Activated naive CD4-positive, alpha-beta T cell treated with anti-CD3 and anti-CD28 coated beads for 36 hours (primary cell): ENCODE measurements around the gene CDCA4. TPM values are rescaled to one million over a fixed set of nuclear protein-coding genes. Genes with fewer than 3 reads are reported as not detected.

Experiments used
- CTCF ChIA-PET: fragments of 350-600 bp; sonication (Branson Sonifier 250); formaldehyde crosslinking; loops from one replicate; lab custom pipeline; 2021; ENCODE audit warnings: antibody characterized with exemption; lab: Charles Lee
- DNase-seq: peaks from one replicate; pipeline ENCODE4 v3.0.0-alpha.2; 2020
- H3K27ac Mint-ChIP-seq: one replicate; pipeline ENCODE4 v1.8.0; 2021; ENCODE audit warnings: mild to moderate bottlenecking, mixed read lengths
- H3K27me3 Mint-ChIP-seq: one replicate; pipeline ENCODE4 v1.8.0; 2021; ENCODE audit warnings: low read depth, mixed read lengths
- H3K36me3 Mint-ChIP-seq: one replicate; pipeline ENCODE4 v1.8.0; 2021; ENCODE audit warnings: low read depth, mixed read lengths
- H3K4me1 Mint-ChIP-seq: one replicate; pipeline ENCODE4 v1.8.0; 2021; ENCODE audit warnings: low read depth, mixed read lengths
- H3K4me3 Mint-ChIP-seq: one replicate; pipeline ENCODE4 v1.8.0; 2021; ENCODE audit warnings: mild to moderate bottlenecking, moderate library complexity, mixed read lengths
- H3K9me3 Mint-ChIP-seq: one replicate; pipeline ENCODE4 v1.8.0; 2021; ENCODE audit warnings: mixed read lengths
- intact Hi-C: fragments of 100-400 bp; cut with micrococcal nuclease; formaldehyde crosslinking; loops from one replicate; pipeline ENCODE4 v1.15.1; 2023
- total RNA-seq, 2 experiments: library from RNA; stranded (reverse); gene quantifications; one replicate each; pipeline ENCODE4 v1.2.3, GENCODE V29; 2021

CDCA4 gene
- total RNA-seq, 2 experiments from 2014 or later = 59.6 to 60.4 TPM

- CTCF ChIA-PET = interaction anchor here (1.4 kb wide), 1 partner anchor 78 kb away, joined by 3 read pairs; no protein-coding TSS in a partner anchor
- no peaks in the 10 kb centered on the region for H3K4me1 Mint-ChIP-seq
- H3K36me3 Mint-ChIP-seq = no peaks in the 10 kb centered on the region
- peaks cover 16% of the 10 kb centered on the region for H3K27me3 Mint-ChIP-seq
- no peak overlapping the region for H3K27ac Mint-ChIP-seq
- no peak for DNase-seq
- no peaks in the 10 kb centered on the region for H3K9me3 Mint-ChIP-seq
- intact Hi-C loops = no loop called here
- H3K4me3 Mint-ChIP-seq = no peak overlapping the region
Measured at GRCh38 chr14:104966981-104967385, 53.9 kb downstream of the CDCA4 start.

- Mint-ChIP-seq H3K36me3 (no peaks in the 10 kb centered on the region), H3K4me1 (no peaks in the 10 kb centered on the region), H3K27me3 (peaks cover 16% of the 10 kb centered on the region), H3K9me3 (no peaks in the 10 kb centered on the region), H3K27ac (no peak overlapping the region), H3K4me3 (no peak overlapping the region)
- DNase-seq = no peak
- CTCF ChIA-PET = no interaction called here
- intact Hi-C loops = no loop called here
Measured at GRCh38 chr14:104966261-104966865, 54.5 kb downstream of the CDCA4 start.

- intact Hi-C loops = no loop called here
Measured at GRCh38 chr14:104965561-104966231, 55.2 kb downstream of the CDCA4 start.

GRCh38 chr14:104964546-104964945 is 56.3 kb downstream of the CDCA4 start:
- intact Hi-C loops = no loop called here
- CTCF ChIA-PET = interaction anchor here (0.6 to 2.3 kb wide), 3 partner anchors 11 to 81 kb away, joined by 3 to 6 read pairs (median 6); no protein-coding TSS in a partner anchor
- Mint-ChIP-seq H3K27ac (no peak overlapping the region), H3K4me1 (no peaks in the 10 kb centered on the region), H3K9me3 (no peaks in the 10 kb centered on the region), H3K36me3 (no peaks in the 10 kb centered on the region), H3K4me3 (no peak overlapping the region), H3K27me3 (peaks cover 16% of the 10 kb centered on the region)
- DNase-seq = no peak

More at GRCh38 chr14:104965561-104966231, 55.2 kb downstream of the CDCA4 start:
- no peak overlapping the region for H3K4me3 Mint-ChIP-seq
- peaks cover 16% of the 10 kb centered on the region for H3K27me3 Mint-ChIP-seq
- no peak for DNase-seq
- no peaks in the 10 kb centered on the region for H3K4me1 Mint-ChIP-seq
- H3K27ac Mint-ChIP-seq = no peak overlapping the region
- no peaks in the 10 kb centered on the region for H3K36me3 Mint-ChIP-seq
- CTCF ChIA-PET = interaction anchor here (0.6 to 1.5 kb wide), 2 partner anchors 64 to 80 kb away, joined by 3 read pairs; no protein-coding TSS in a partner anchor
- no peaks in the 10 kb centered on the region for H3K9me3 Mint-ChIP-seq

Other genes with a start within 250 kb of the CDCA4 start
- gene AKT1, start 225.3 kb downstream of the CDCA4 start, total RNA-seq = 100 to 1,000 TPM; 114 to 115 TPM
- gene ZBTB42, start 220.0 kb downstream of the CDCA4 start, total RNA-seq = 1 to 10 TPM; 1.3 to 1.6 TPM
- 1 to 10 TPM; 3.3 TPM for gene CEP170B, start 155.8 kb downstream of the CDCA4 start, total RNA-seq
- gene PLD4, start 96.2 kb downstream of the CDCA4 start, total RNA-seq = not detected
- under 1 TPM; 0.10 TPM for gene AHNAK2, start 42.7 kb downstream of the CDCA4 start, total RNA-seq
- under 1 TPM; 0.40 to 0.43 TPM for gene CLBA1, start 35.3 kb downstream of the CDCA4 start, total RNA-seq
- 10 to 100 TPM; 11.3 to 15.3 TPM for gene GPR132, start 44.3 kb upstream of the CDCA4 start, total RNA-seq
- 1 to 10 TPM; 2.9 to 3.6 TPM for gene JAG2, start 147.7 kb upstream of the CDCA4 start, total RNA-seq
- 10 to 100 TPM; 12.0 to 15.8 TPM for gene NUDT14, start 160.2 kb upstream of the CDCA4 start, total RNA-seq
- gene BTBD6, start 227.4 kb upstream of the CDCA4 start, total RNA-seq = 10 to 100 TPM; 24.6 to 25.6 TPM